Lower lobe of right lung (tissue), 2 donors: ENCODE measurements around the gene XPO5. TPM values are rescaled to one million over a fixed set of nuclear protein-coding genes. Genes with fewer than 3 reads are reported as not detected.

Experiments
- ATAC-seq, 2 donors: fragments of 200-7000 bp; cut with Tn5 transposase; one replicate each; pipeline ENCODE4 v1.9.1; 2020 to 2022; ENCODE audit warnings: mild to moderate bottlenecking in 2 of 2, moderate library complexity in 2 of 2
- DNase-seq: peaks from one replicate; pipeline ENCODE4 v3.0.0-alpha.2; 2020
- H3K27ac ChIP-seq: fragments of 200-600 bp; one replicate; pipeline ENCODE4 v1.8.0; 2022
- H3K27me3 ChIP-seq: fragments of 200-600 bp; one replicate; pipeline ENCODE4 v1.8.0; 2022; ENCODE audit warnings: low read depth
- H3K36me3 ChIP-seq: fragments of 200-600 bp; one replicate; pipeline ENCODE4 v1.8.0; 2022; ENCODE audit warnings: mild to moderate bottlenecking
- H3K4me1 ChIP-seq: fragments of 200-600 bp; one replicate; pipeline ENCODE4 v1.8.0; 2022
- H3K4me3 ChIP-seq: fragments of 200-600 bp; one replicate; pipeline ENCODE4 v1.8.0; 2022; ENCODE audit warnings: mild to moderate bottlenecking
- H3K9me3 ChIP-seq: fragments of 200-600 bp; one replicate; pipeline ENCODE4 v1.8.0; 2022
- CTCF ChIP-seq: fragments of 200-600 bp; IDR thresholded peaks from one replicate; pipeline ENCODE4 v1.8.0; 2022; ENCODE audit warnings: antibody characterized with exemption, mild to moderate bottlenecking
- intact Hi-C: fragments of 100-400 bp; cut with DNase I; formaldehyde crosslinking; loops from one replicate; pipeline ENCODE4 v1.11.0; 2022
- total RNA-seq: library from RNA; stranded (reverse); fragmentation: NEBNext Ultra II Directional; extraction: Animal tissue kit (Norgen Biotek cat#: 25700); gene quantifications from one replicate; pipeline ENCODE4 v1.2.1, GENCODE V29; 2021
- donor health status: DM: no; HTN: yes; CAD: no; lungs with severe emphysema.

XPO5 gene
- total RNA-seq, 1 donor from 2014 or later: 29.9 TPM

DNA sequence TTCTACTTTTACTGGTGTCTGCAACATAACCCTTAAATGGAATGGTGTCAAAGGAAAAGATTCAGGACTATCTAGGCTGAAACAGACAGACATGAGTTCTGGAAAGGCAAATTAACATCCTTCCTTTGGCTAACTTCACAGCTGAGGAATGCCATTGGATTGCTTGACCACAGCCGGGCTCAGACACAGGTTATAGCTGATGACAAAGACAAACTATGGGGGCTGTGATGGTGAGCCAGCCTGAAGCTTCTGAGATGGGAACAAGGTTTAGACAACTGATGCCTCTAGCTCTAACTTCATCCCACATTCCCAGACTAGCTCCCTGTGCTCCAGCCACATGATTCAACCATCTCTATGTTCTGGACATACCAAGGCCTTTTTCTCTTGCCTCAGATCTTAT is 43.6 kb downstream of the XPO5 start:
- TF ChIP-seq CTCF: no peak
- ATAC-seq: no peak
- H3K4me3 ChIP-seq: no peak overlapping the region
- H3K4me1 ChIP-seq: no peaks in the 10 kb centered on the region
- intact Hi-C loops: no loop called here
- no peak overlapping the region for H3K27ac ChIP-seq
- H3K27me3 ChIP-seq: no peaks in the 10 kb centered on the region
- H3K9me3 ChIP-seq: no peaks in the 10 kb centered on the region
- DNase-seq: no peak
- peaks cover 87% of the 10 kb centered on the region for H3K36me3 ChIP-seq

- peaks cover 99% of the 10 kb centered on the region for H3K36me3 ChIP-seq
- no peak for DNase-seq
- H3K27ac ChIP-seq: no peak overlapping the region
- peak; percentile 45 to 61 for ATAC-seq
- no peak overlapping the region for H3K4me3 ChIP-seq
- H3K9me3 ChIP-seq: no peaks in the 10 kb centered on the region
- no peaks in the 10 kb centered on the region for H3K27me3 ChIP-seq
- intact Hi-C loops: no loop called here
- H3K4me1 ChIP-seq: no peaks in the 10 kb centered on the region
- TF ChIP-seq CTCF: no peak
Measured at GRCh38 chr6:43524483-43524961, 51.3 kb downstream of the XPO5 start.

GRCh38 chr6:43523284-43523683 is 52.6 kb downstream of the XPO5 start:
- peaks cover 94% of the 10 kb centered on the region for H3K36me3 ChIP-seq
- DNase-seq: no peak
- H3K9me3 ChIP-seq: no peaks in the 10 kb centered on the region
- H3K27ac ChIP-seq: no peak overlapping the region
- no peaks in the 10 kb centered on the region for H3K27me3 ChIP-seq
- no peak for ATAC-seq
- H3K4me3 ChIP-seq: no peak overlapping the region
- TF ChIP-seq CTCF: no peak
- H3K4me1 ChIP-seq: peaks cover 6% of the 10 kb centered on the region
- intact Hi-C loops: no loop called here

- TF ChIP-seq CTCF: no peak
- Histone ChIP-seq H3K4me1 (peaks cover 12% of the 10 kb centered on the region), H3K27ac (no peak overlapping the region), H3K36me3 (peaks cover 88% of the 10 kb centered on the region), H3K27me3 (no peaks in the 10 kb centered on the region), H3K4me3 (no peak overlapping the region), H3K9me3 (no peaks in the 10 kb centered on the region)
- DNase-seq (no peak), ATAC-seq (no peak)
- intact Hi-C loops: no loop called here
Measured at GRCh38 chr6:43522547-43523261, 53.1 kb downstream of the XPO5 start.

- intact Hi-C loops: no loop called here
- ATAC-seq (no peak), DNase-seq (no peak)
- Histone ChIP-seq H3K4me1 (peaks cover 18% of the 10 kb centered on the region), H3K36me3 (peaks cover 80% of the 10 kb centered on the region), H3K27me3 (no peaks in the 10 kb centered on the region), H3K9me3 (no peaks in the 10 kb centered on the region), H3K27ac (no peak overlapping the region), H3K4me3 (no peak overlapping the region)
- no peak for TF ChIP-seq CTCF
Measured at GRCh38 chr6:43521836-43522235, 54.0 kb downstream of the XPO5 start.
